Astrocyte (in vitro differentiated cells and primary cell): Measurements from ENCODE around the gene NDUFB6. TPM values are rescaled to one million over a fixed set of nuclear protein-coding genes. Genes with fewer than 3 reads are reported as not detected.

Experiments used
- DNase-seq: peaks from one replicate; pipeline ENCODE4 v3.0.0-alpha.2; 2010; ENCODE audit warnings: low read depth
- FAIRE-seq: peaks from 2 replicates; lab custom pipeline; 2011; peaks lifted over from hg19 to GRCh38; lab: Jason Lieb, UNC
- H2AFZ ChIP-seq: 2 replicates; pipeline ENCODE4 v1.6.0; 2012; ENCODE audit warnings: low read depth, low read length, inconsistent platforms
- H3K27ac ChIP-seq: 2 replicates; pipeline ENCODE4 v1.5.1; 2011; ENCODE audit warnings: low read depth, low read length, inconsistent platforms
- H3K27me3 ChIP-seq: 2 replicates; pipeline ENCODE4 v1.6.0; 2011; ENCODE audit warnings: low read length, inconsistent platforms; ENCODE audit not compliant: insufficient read depth
- H3K36me3 ChIP-seq: 2 replicates; pipeline ENCODE4 v1.5.1; 2011; ENCODE audit warnings: low read length, inconsistent platforms; ENCODE audit not compliant: insufficient read depth
- H3K4me1 ChIP-seq: 2 replicates; pipeline ENCODE4 v1.5.1; 2011; ENCODE audit warnings: low read length, inconsistent platforms; ENCODE audit not compliant: insufficient read depth
- H3K4me2 ChIP-seq: 2 replicates; pipeline ENCODE4 v1.6.0; 2012; ENCODE audit warnings: low read length, inconsistent platforms
- H3K4me3 ChIP-seq: 2 replicates; pipeline ENCODE4 v1.5.1; 2011; ENCODE audit warnings: low read depth, mild to moderate bottlenecking, low read length, inconsistent platforms; ENCODE audit not compliant: insufficient read depth
- H3K79me2 ChIP-seq: 2 replicates; pipeline ENCODE4 v1.6.0; 2012; ENCODE audit warnings: mild to moderate bottlenecking, low read length, inconsistent platforms; ENCODE audit not compliant: insufficient read depth
- H3K9ac ChIP-seq: 2 replicates; pipeline ENCODE4 v1.6.0; 2012; ENCODE audit warnings: mild to moderate bottlenecking, low read length, inconsistent platforms
- H3K9me3 ChIP-seq: 2 replicates; pipeline ENCODE4 v1.5.1; 2012; ENCODE audit warnings: low read depth, mild to moderate bottlenecking, low read length, inconsistent platforms; ENCODE audit not compliant: insufficient read depth
- H4K20me1 ChIP-seq: 2 replicates; pipeline ENCODE4 v1.6.0; 2012; ENCODE audit warnings: low read length, inconsistent platforms; ENCODE audit not compliant: insufficient read depth
- H3K27ac Mint-ChIP-seq: one replicate; pipeline ENCODE4 v1.8.0; 2021; ENCODE audit warnings: mild to moderate bottlenecking, mixed read lengths; ENCODE audit not compliant: unreplicated experiment
- H3K27me3 Mint-ChIP-seq: one replicate; pipeline ENCODE4 v1.8.0; 2021; ENCODE audit warnings: low read depth, mixed read lengths; ENCODE audit not compliant: unreplicated experiment
- H3K36me3 Mint-ChIP-seq: one replicate; pipeline ENCODE4 v1.8.0; 2021; ENCODE audit warnings: low read depth, mixed read lengths; ENCODE audit not compliant: unreplicated experiment
- H3K4me1 Mint-ChIP-seq: one replicate; pipeline ENCODE4 v1.8.0; 2021; ENCODE audit warnings: low read depth, mixed read lengths; ENCODE audit not compliant: unreplicated experiment
- H3K4me3 Mint-ChIP-seq: one replicate; pipeline ENCODE4 v1.8.0; 2021; ENCODE audit warnings: mild to moderate bottlenecking, moderate library complexity, mixed read lengths; ENCODE audit not compliant: unreplicated experiment
- H3K9me3 Mint-ChIP-seq: one replicate; pipeline ENCODE4 v1.8.0; 2021; ENCODE audit warnings: mild to moderate bottlenecking, mixed read lengths; ENCODE audit not compliant: unreplicated experiment
- EZH2 ChIP-seq: IDR thresholded peaks from 2 replicates; pipeline ENCODE4 v1.6.1; 2012; ENCODE audit warnings: mild to moderate bottlenecking, low read length, inconsistent platforms; ENCODE audit not compliant: insufficient read depth
- total RNA-seq: library from RNA; stranded (reverse); gene quantifications from 2 replicates; pipeline ENCODE4 v1.2.1, GENCODE V29; 2021
- TF ChIP-seq, protein P1 (sequence below): IDR thresholded peaks from 2 replicates; pipeline ENCODE4 v1.5.1; 2011; ENCODE audit warnings: low read depth, mild to moderate bottlenecking, inconsistent platforms, low read length, moderate library complexity; ENCODE audit not compliant: insufficient read depth

The NDUFB6 gene
- total RNA-seq, 1 donor from 2014 or later: 56.7 TPM

DNA sequence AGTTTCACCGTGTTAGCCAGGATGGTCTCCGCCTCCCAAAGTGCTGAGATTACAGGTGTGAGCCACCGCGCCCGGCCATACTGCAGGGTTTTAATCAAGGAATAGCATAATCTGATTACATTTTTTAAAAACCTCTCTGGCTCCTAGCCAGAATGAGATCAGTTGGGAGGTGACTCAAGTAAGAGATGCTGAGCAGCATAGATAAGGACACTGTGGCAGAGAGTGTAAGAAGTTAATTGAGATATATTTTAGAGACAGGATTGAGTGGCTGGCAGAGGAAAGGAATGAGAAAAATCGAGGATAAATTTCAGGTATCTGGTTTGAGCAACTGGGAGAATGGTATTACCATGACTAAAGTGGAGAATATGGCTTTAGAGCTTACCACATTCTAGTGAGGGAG lies 39.6 kb downstream of the NDUFB6 start:
- Mint-ChIP-seq H3K4me1 (peaks cover 17% of the 10 kb centered on the region), H3K36me3 (peaks cover 5% of the 10 kb centered on the region), H3K27ac (no peak overlapping the region), H3K27me3 (no peaks in the 10 kb centered on the region), H3K9me3 (no peaks in the 10 kb centered on the region), H3K4me3 (no peak overlapping the region)
- Histone ChIP-seq H3K4me3 (no peak overlapping the region), H4K20me1 (no peaks in the 10 kb centered on the region), H3K36me3 (no peaks in the 10 kb centered on the region), H3K27me3 (no peaks in the 10 kb centered on the region), H3K27ac (no peak overlapping the region), H3K79me2 (no peaks in the 10 kb centered on the region), H3K9ac (no peak overlapping the region), H2AFZ (no peak overlapping the region), H3K9me3 (no peaks in the 10 kb centered on the region), H3K4me1 (no peaks in the 10 kb centered on the region), H3K4me2 (no peak overlapping the region)
- TF ChIP-seq, protein P1, sequence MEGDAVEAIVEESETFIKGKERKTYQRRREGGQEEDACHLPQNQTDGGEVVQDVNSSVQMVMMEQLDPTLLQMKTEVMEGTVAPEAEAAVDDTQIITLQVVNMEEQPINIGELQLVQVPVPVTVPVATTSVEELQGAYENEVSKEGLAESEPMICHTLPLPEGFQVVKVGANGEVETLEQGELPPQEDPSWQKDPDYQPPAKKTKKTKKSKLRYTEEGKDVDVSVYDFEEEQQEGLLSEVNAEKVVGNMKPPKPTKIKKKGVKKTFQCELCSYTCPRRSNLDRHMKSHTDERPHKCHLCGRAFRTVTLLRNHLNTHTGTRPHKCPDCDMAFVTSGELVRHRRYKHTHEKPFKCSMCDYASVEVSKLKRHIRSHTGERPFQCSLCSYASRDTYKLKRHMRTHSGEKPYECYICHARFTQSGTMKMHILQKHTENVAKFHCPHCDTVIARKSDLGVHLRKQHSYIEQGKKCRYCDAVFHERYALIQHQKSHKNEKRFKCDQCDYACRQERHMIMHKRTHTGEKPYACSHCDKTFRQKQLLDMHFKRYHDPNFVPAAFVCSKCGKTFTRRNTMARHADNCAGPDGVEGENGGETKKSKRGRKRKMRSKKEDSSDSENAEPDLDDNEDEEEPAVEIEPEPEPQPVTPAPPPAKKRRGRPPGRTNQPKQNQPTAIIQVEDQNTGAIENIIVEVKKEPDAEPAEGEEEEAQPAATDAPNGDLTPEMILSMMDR: no peak
- TF ChIP-seq EZH2: no peak
- DNase-seq (no peak), FAIRE-seq (no peak)

DNA sequence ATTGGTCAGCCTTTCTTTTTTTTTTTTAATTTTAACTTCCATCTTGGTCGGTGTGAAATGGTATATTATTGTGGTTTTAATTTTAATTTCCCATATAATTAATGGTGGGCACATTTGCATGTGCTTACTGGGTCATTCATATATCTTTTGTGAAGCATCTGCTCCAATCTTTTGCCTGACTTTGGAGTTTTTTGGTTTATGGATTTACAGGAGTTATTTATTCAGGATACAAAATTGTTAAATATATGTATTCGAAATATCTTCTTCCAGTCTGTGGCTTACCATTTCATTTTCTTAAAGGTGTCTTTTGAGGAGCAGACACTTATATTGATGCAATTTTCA lies 46.3 kb downstream of the NDUFB6 start:
- peaks cover 8% of the 10 kb centered on the region for H3K4me1 ChIP-seq
- H3K79me2 ChIP-seq: peaks cover 30% of the 10 kb centered on the region
- Mint-ChIP-seq H3K27ac (peak overlapping the region; percentile 96), H3K27me3 (no peaks in the 10 kb centered on the region), H3K4me1 (peaks cover 21% of the 10 kb centered on the region), H3K9me3 (peaks cover 5% of the 10 kb centered on the region), H3K4me3 (peak overlapping the region; percentile 97), H3K36me3 (peaks cover 29% of the 10 kb centered on the region)
- DNase-seq: no peak
- H3K4me2 ChIP-seq: peak overlapping the region; percentile 96
- peaks cover 7% of the 10 kb centered on the region for H4K20me1 ChIP-seq
- H3K27me3 ChIP-seq: no peaks in the 10 kb centered on the region
- no peaks in the 10 kb centered on the region for H3K36me3 ChIP-seq
- no peak for FAIRE-seq
- TF ChIP-seq EZH2: no peak
- TF ChIP-seq, protein P1: no peak
- peak overlapping the region; percentile 88 for H3K9ac ChIP-seq
- no peaks in the 10 kb centered on the region for H3K9me3 ChIP-seq
- H3K4me3 ChIP-seq: peak overlapping the region; percentile 95
- no peak overlapping the region for H2AFZ ChIP-seq
- peak overlapping the region; percentile 68 for H3K27ac ChIP-seq

DNA sequence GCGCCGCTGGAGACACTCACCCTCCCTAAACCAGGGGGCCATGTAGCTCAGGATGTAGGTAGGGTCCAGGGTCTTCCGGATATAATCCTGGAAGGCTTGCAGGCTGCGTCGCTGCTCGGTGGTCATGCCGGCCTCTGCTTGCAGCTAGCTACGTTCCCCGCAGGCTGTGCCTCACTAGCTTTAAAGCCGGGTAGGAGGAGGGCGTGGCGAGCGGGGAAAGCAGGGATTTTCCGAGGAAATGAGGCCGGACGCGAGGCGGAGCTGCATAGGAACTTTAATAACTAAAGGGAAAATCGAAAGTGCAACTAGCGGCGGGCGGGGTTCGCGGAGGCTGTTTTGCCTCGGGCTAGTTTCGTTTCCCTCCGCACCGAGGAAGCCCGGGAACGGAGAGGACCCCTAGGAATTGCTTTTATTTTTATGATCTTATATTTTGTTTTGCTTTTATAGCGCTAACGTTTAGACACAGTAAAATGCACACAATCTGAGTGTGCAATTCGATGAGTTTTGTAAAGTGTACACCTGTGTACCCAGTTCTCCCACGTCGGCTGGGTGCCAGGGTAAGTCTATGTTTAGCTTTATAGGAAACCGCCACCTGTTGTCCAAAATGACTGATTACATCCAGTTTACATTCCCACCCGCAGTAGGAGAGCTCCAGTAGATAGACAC lies 46.8 kb downstream of the NDUFB6 start, which contains the start of gene RIGI:
Gene RIGI (minus strand): TSS at position 156 of the 666 bp plus-strand sequence. CDS start 30 bp downstream, at position 126.
- Histone ChIP-seq H3K4me3 (peak within 1 kb of the TSS; percentile 95), H2AFZ (peak within 1 kb of the TSS; percentile 79), H3K27ac (peak within 1 kb of the TSS; percentile 68), H3K4me2 (peak within 1 kb of the TSS; percentile 96), H3K27me3 (no peaks in the 10 kb centered on the region), H3K4me1 (peaks cover 8% of the 10 kb centered on the region), H3K79me2 (peaks cover 30% of the 10 kb centered on the region), H4K20me1 (peaks cover 7% of the 10 kb centered on the region), H3K9ac (peak within 1 kb of the TSS; percentile 88), H3K9me3 (no peaks in the 10 kb centered on the region), H3K36me3 (no peaks in the 10 kb centered on the region)
- DNase-seq (peak; percentile 88), FAIRE-seq (no peak)
- no peaks in the 10 kb centered on the region for H3K27me3 Mint-ChIP-seq
- peaks cover 21% of the 10 kb centered on the region for H3K4me1 Mint-ChIP-seq
- H3K36me3 Mint-ChIP-seq: peaks cover 30% of the 10 kb centered on the region
- TF ChIP-seq, protein P1: peak; percentile 50
- no peak for TF ChIP-seq EZH2
- H3K27ac Mint-ChIP-seq: peak within 1 kb of the TSS; percentile 96
- peaks cover 5% of the 10 kb centered on the region for H3K9me3 Mint-ChIP-seq
- peak within 1 kb of the TSS; percentile 97 for H3K4me3 Mint-ChIP-seq
